ENCODE results near the gene NUDT17. TPM values are rescaled to one million over a fixed set of nuclear protein-coding genes. Genes with fewer than 3 reads are reported as not detected.

NUDT17 gene
- total and polyA plus RNA-seq, 2 experiments from 2014 or later, result 2.8 to 4.3 TPM

- Histone ChIP-seq H3K4me1 (ENCODE audit: insufficient read depth) (peaks cover 15% of the 10 kb centered on the region; the same call in 1 of the 2 replicates), H2AFZ (no peak overlapping the region), H3K4me3 (no peak overlapping the region), H3K4me2 (no peak overlapping the region), H3F3A (replicated peaks; ENCODE audit: low read depth) (no peaks in the 10 kb centered on the region), H3K9me2 (ENCODE audit: insufficient read depth) (no peaks in the 10 kb centered on the region), H3K27ac (ENCODE audit: low read depth) (no peak overlapping the region), H3K36me3 (ENCODE audit: insufficient read depth) (no peaks in the 10 kb centered on the region), H3K79me2 (replicated peaks; ENCODE audit: insufficient read depth) (no peaks in the 10 kb centered on the region), H3K27me3 (ENCODE audit: insufficient read depth) (peaks cover 14% of the 10 kb centered on the region), H4K20me1 (replicated peaks; ENCODE audit: insufficient read depth) (no peaks in the 10 kb centered on the region)
- no peak for ATAC-seq
- H3K9me3 Mint-ChIP-seq, result no peaks in the 10 kb centered on the region
- H3K27ac Mint-ChIP-seq, result no peak overlapping the region
- H3K4me3 Mint-ChIP-seq, result no peak overlapping the region
- DNase-seq (ENCODE audit: low spot score), result no peak
- H3K36me3 Mint-ChIP-seq (ENCODE audit: low read depth), result no peaks in the 10 kb centered on the region
- TF ChIP-seq ZNF331 (CRISPR knock-in tag; IDR thresholded peaks at IDR 0.05; ENCODE audit: low read depth), result no peak
- TF ChIP-seq CREB1 (CRISPR knock-in tag; IDR thresholded peaks at IDR 0.05; ENCODE audit: low read depth), result no peak
- no peak for TF ChIP-seq ZNF462 (CRISPR knock-in tag; IDR thresholded peaks at IDR 0.05)
- no peak for TF ChIP-seq EZH2phosphoT487 (IDR thresholded peaks at IDR 0.05; ENCODE audit: unreplicated experiment)
- no peak for TF ChIP-seq EZH2 (IDR thresholded peaks at IDR 0.05; ENCODE audit: low read depth, unreplicated experiment)
- TF ChIP-seq NANOG (IDR thresholded peaks at IDR 0.05; ENCODE audit: borderline replicate concordance), result no peak
- TF ChIP-seq REST (IDR thresholded peaks at IDR 0.05; ENCODE audit: unreplicated experiment), result no peak
- TF ChIP-seq POLR2AphosphoS5 (IDR thresholded peaks at IDR 0.05; ENCODE audit: low read depth), result no peak
- TF ChIP-seq ETS1 (IDR thresholded peaks at IDR 0.05), result no peak
- no peak for TF ChIP-seq ZNF114 (CRISPR knock-in tag; IDR thresholded peaks at IDR 0.05)
- no peak for TF ChIP-seq STAT1 (IDR thresholded peaks at IDR 0.05; ENCODE audit: unreplicated experiment)
- H3K27me3 Mint-ChIP-seq (ENCODE audit: insufficient read depth, low read depth, poor library complexity), result peaks cover 14% of the 10 kb centered on the region
- peaks cover 26% of the 10 kb centered on the region; the same call in 2 of the 3 replicates for H3K4me1 Mint-ChIP-seq
Measured at GRCh38 chr1:145889722-145890121, 44.3 kb downstream of the NUDT17 start.

Measured in GM23338 (cell line).